ENCODE data around the gene HSD3B2. TPM values are rescaled to one million over a fixed set of nuclear protein-coding genes. Genes with fewer than 3 reads are reported as not detected.

Gene HSD3B2
- total and polyA plus RNA-seq, 7 donors: 0.60 to 5.8 (median 0.93) TPM; not detected in 4

- H3K27me3 ChIP-seq: no peaks in the 10 kb centered on the region
- no peak overlapping the region for H3K4me3 ChIP-seq
- H3K4me1 ChIP-seq: peaks cover 0 to 6% (median 0%) of the 10 kb centered on the region in 4 donors
- TF ChIP-seq POLR2AphosphoS5 (IDR thresholded peaks at IDR 0.05) (no peak), CTCF (IDR thresholded peaks at IDR 0.05) (no peak), EP300 (IDR thresholded peaks at IDR 0.05) (no peak), POLR2A (IDR thresholded peaks at IDR 0.05) (no peak)
- H3K27ac ChIP-seq: no peak overlapping the region
- H3K9me3 ChIP-seq: no peaks in the 10 kb centered on the region
- no peak for DNase-seq
- intact Hi-C loops (cut with DNase I): no loop called here
- WGBS, 2 donors: 90 to 95% methylated on average over 2 of the region's 2 CpGs
- H3K36me3 ChIP-seq: no peaks in the 10 kb centered on the region
These were observed 44.2 kb upstream of the HSD3B2 start for GRCh38 chr1:119370748-119371147.

DNA sequence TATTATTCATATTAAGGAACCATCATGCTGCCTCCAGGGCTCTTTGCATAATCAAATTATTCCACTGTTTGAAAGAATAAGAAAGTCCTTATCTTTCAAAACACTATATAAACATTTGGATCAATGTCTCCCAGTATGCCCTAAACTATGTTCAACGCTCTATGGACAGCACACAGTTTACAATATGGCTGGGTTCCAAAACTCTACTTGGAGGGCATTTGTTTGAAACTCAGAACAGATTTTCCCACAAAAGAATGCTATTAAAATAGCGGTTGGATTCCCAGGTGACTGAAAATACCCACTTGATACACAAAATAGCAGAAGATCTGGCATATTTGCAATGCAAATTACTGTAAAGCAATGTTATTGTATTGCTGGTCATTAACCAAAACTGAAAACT is 43.1 kb upstream of the HSD3B2 start:
- Histone ChIP-seq H3K36me3 (no peaks in the 10 kb centered on the region), H3K9me3 (no peaks in the 10 kb centered on the region), H3K4me3 (no peak overlapping the region), H3K27ac (no peak overlapping the region), H3K27me3 (no peaks in the 10 kb centered on the region), H3K4me1 (peaks cover 0 to 6% (median 0%) of the 10 kb centered on the region in 4 donors)
- no peak for DNase-seq
- TF ChIP-seq EP300 (IDR thresholded peaks at IDR 0.05) (no peak), CTCF (IDR thresholded peaks at IDR 0.05) (no peak), POLR2AphosphoS5 (IDR thresholded peaks at IDR 0.05) (no peak), POLR2A (IDR thresholded peaks at IDR 0.05) (no peak)
- 16 to 56% methylated on average over 2 of the region's 2 CpGs for WGBS, 2 donors
- intact Hi-C loops (cut with DNase I): no loop called here

GRCh38 chr1:119372503-119373086 is 42.4 kb upstream of the HSD3B2 start:
- intact Hi-C loops (cut with DNase I): no loop called here
- H3K4me1 ChIP-seq: peaks cover 0 to 6% (median 0%) of the 10 kb centered on the region in 4 donors
- H3K4me3 ChIP-seq: no peak overlapping the region
- no peak for TF ChIP-seq POLR2AphosphoS5 (IDR thresholded peaks at IDR 0.05)
- TF ChIP-seq CTCF (IDR thresholded peaks at IDR 0.05): no peak
- TF ChIP-seq POLR2A (IDR thresholded peaks at IDR 0.05): no peak
- TF ChIP-seq EP300 (IDR thresholded peaks at IDR 0.05): no peak
- no peak for DNase-seq
- no peaks in the 10 kb centered on the region for H3K9me3 ChIP-seq
- no peaks in the 10 kb centered on the region for H3K27me3 ChIP-seq
- H3K27ac ChIP-seq: no peak overlapping the region
- no peaks in the 10 kb centered on the region for H3K36me3 ChIP-seq
- WGBS, 2 donors: 18 to 23% methylated on average over 6 of the region's 6 CpGs

DNA sequence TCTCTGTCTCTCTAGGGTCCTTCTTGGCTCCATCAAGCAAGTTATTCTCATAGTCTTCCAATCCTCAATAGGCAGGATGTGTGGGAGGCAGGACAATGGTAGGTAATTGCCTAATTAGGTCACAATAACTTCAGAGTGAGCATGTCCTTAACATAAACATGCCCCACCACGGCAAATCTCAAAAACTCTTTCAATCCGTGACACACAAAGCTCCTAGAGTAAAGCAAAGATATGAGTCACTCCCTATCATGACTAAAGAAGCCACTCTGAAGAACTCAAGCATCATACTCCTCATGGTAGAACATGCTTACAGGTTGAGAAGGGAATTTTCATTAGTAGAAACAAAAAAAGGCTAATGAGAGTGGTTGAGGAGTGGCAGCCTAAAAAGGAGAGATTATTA is 41.5 kb upstream of the HSD3B2 start:
- no peak for DNase-seq
- TF ChIP-seq POLR2AphosphoS5 (IDR thresholded peaks at IDR 0.05) (no peak), CTCF (IDR thresholded peaks at IDR 0.05) (no peak), EP300 (IDR thresholded peaks at IDR 0.05) (no peak), POLR2A (IDR thresholded peaks at IDR 0.05) (no peak)
- 40 to 62% methylated on average over 2 of the region's 2 CpGs for WGBS, 2 donors
- intact Hi-C loops (cut with DNase I): no loop called here
- H3K36me3 ChIP-seq: no peaks in the 10 kb centered on the region
- H3K4me1 ChIP-seq: peaks cover 0 to 6% (median 0%) of the 10 kb centered on the region in 4 donors
- H3K27me3 ChIP-seq: no peaks in the 10 kb centered on the region
- H3K4me3 ChIP-seq: no peak overlapping the region
- H3K9me3 ChIP-seq: no peaks in the 10 kb centered on the region
- no peak overlapping the region for H3K27ac ChIP-seq

Measured in sigmoid colon (tissue), 7 donors.